ENCODE measurements around the gene MEGF9. TPM values are rescaled to one million over a fixed set of nuclear protein-coding genes. Genes with fewer than 3 reads are reported as not detected.

Gene MEGF9
- total and polyA plus RNA-seq, 2 donors (not counting 1 experiment from before 2014, with no cell fraction given) = 3.5 to 11.3 TPM

DNA sequence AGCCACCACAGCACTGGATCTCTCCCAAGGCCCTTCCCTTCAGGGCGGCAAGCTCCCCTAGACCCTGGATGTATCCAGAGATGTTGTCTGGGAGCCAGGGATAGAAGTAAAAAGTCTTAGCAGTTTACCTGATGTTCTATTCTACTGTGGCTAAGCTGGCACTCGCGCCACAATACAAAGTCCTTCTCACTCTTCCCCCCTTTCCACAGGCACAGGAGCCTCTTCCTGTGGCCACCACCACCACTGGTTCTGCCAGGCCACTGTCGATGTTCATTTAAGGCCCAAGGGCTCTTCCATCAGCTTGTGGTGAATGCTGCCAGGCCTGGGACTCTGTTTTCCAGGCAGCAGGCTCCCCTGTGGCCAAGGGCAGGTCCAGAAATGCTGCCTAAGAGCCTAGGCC is 33.7 kb downstream of the MEGF9 start:
- intact Hi-C loops (cut with micrococcal nuclease) = no loop called here
- Histone ChIP-seq H3K4me1 (ENCODE audit: control insufficient read depth in 2 of 2, insufficient read depth in 2 of 2, low read length in 2 of 2) (peaks cover 6 to 7% of the 10 kb centered on the region in 2 donors), H3K9ac (ENCODE audit: low read length) (no peak overlapping the region), H4K20me1 (ENCODE audit: control insufficient read depth, insufficient read depth, low read length, poor library complexity, severe bottlenecking) (peaks cover 3% of the 10 kb centered on the region), H3K9me3 (ENCODE audit: control extremely low read depth in 1 of 3, control insufficient read depth in 2 of 3, insufficient read depth in 1 of 3, low read length in 2 of 3) (no peaks in the 10 kb centered on the region), H3K4me2 (replicated peaks; ENCODE audit: low read depth, low read length, poor library complexity, severe bottlenecking) (no peak overlapping the region), H3K79me2 (ENCODE audit: control insufficient read depth, insufficient read depth, low read length) (peaks cover 14% of the 10 kb centered on the region), H3K27me3 (replicated peaks in 1 of 4; ENCODE audit: control extremely low read depth in 1 of 4, control insufficient read depth in 3 of 4, insufficient read depth in 4 of 4, low read length in 3 of 4) (no peaks in the 10 kb centered on the region), H3K36me3 (replicated peaks in 1 of 2; ENCODE audit: control extremely low read depth in 1 of 2, control insufficient read depth in 1 of 2, extremely low read depth in 1 of 2, insufficient read depth in 2 of 2, low read length in 1 of 2) (no peaks in the 10 kb centered on the region), H3K4me3 (ENCODE audit: control extremely low read depth in 1 of 5, extremely low read depth in 1 of 5, insufficient read depth in 1 of 5, low read depth in 2 of 5, low read length in 4 of 5) (no peak overlapping the region), H2AFZ (ENCODE audit: insufficient read depth, low read depth, low read length, poor library complexity, severe bottlenecking) (no peak overlapping the region), H3K27ac (ENCODE audit: low read length in 2 of 2) (no peak overlapping the region)
- Mint-ChIP-seq H3K4me3 (no peak overlapping the region), H3K4me1 (peaks cover 17% of the 10 kb centered on the region), H3K27me3 (no peaks in the 10 kb centered on the region), H3K9me3 (ENCODE audit: insufficient read depth) (no peaks in the 10 kb centered on the region), H3K27ac (no peak overlapping the region)
- ATAC-seq (ENCODE audit: low read depth) (no peak), DNase-seq (no peak)
- TF ChIP-seq, protein P1, sequence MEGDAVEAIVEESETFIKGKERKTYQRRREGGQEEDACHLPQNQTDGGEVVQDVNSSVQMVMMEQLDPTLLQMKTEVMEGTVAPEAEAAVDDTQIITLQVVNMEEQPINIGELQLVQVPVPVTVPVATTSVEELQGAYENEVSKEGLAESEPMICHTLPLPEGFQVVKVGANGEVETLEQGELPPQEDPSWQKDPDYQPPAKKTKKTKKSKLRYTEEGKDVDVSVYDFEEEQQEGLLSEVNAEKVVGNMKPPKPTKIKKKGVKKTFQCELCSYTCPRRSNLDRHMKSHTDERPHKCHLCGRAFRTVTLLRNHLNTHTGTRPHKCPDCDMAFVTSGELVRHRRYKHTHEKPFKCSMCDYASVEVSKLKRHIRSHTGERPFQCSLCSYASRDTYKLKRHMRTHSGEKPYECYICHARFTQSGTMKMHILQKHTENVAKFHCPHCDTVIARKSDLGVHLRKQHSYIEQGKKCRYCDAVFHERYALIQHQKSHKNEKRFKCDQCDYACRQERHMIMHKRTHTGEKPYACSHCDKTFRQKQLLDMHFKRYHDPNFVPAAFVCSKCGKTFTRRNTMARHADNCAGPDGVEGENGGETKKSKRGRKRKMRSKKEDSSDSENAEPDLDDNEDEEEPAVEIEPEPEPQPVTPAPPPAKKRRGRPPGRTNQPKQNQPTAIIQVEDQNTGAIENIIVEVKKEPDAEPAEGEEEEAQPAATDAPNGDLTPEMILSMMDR (IDR thresholded peaks at IDR 0.05) = no peak
- no peak for TF ChIP-seq EZH2 (IDR thresholded peaks at IDR 0.05; ENCODE audit: borderline replicate concordance, insufficient read depth, low read depth, low read length, poor library complexity, severe bottlenecking)
- ChIA-PET CTCF (no interaction called here), POLR2A (no interaction called here)
- 92% methylated on average over 3 of the region's 4 CpGs for WGBS (ENCODE audit: insufficient coverage)

DNA sequence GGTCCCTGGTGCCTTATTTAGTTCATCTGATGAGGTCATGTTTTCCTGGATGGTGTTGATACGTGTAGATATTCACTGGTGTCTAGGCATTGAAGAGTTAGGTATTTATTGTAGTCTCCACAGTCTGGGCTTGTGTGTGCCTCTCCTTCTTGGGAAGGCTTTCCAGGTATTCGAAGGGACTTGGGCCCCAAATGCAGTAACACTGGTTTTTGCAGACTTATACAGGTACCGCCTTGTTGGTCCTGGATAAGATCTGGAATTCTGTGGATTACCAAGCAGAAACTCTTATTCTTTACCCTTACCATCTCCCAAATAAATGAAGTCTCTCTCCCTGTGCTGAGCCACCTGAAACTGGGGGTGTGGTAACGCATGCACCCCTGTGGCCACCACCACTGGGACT is 34.1 kb downstream of the MEGF9 start:
- Histone ChIP-seq H3K27ac (ENCODE audit: low read length in 2 of 2) (no peak overlapping the region), H3K9ac (ENCODE audit: low read length) (no peak overlapping the region), H4K20me1 (ENCODE audit: control insufficient read depth, insufficient read depth, low read length, poor library complexity, severe bottlenecking) (peaks cover 3% of the 10 kb centered on the region), H3K36me3 (replicated peaks in 1 of 2; ENCODE audit: control extremely low read depth in 1 of 2, control insufficient read depth in 1 of 2, extremely low read depth in 1 of 2, insufficient read depth in 2 of 2, low read length in 1 of 2) (no peaks in the 10 kb centered on the region), H3K4me1 (ENCODE audit: control insufficient read depth in 2 of 2, insufficient read depth in 2 of 2, low read length in 2 of 2) (peaks cover 6 to 7% of the 10 kb centered on the region in 2 donors), H3K9me3 (ENCODE audit: control extremely low read depth in 1 of 3, control insufficient read depth in 2 of 3, insufficient read depth in 1 of 3, low read length in 2 of 3) (no peaks in the 10 kb centered on the region), H3K4me3 (ENCODE audit: control extremely low read depth in 1 of 5, extremely low read depth in 1 of 5, insufficient read depth in 1 of 5, low read depth in 2 of 5, low read length in 4 of 5) (no peak overlapping the region), H3K27me3 (replicated peaks in 1 of 4; ENCODE audit: control extremely low read depth in 1 of 4, control insufficient read depth in 3 of 4, insufficient read depth in 4 of 4, low read length in 3 of 4) (no peaks in the 10 kb centered on the region), H3K79me2 (ENCODE audit: control insufficient read depth, insufficient read depth, low read length) (peaks cover 14% of the 10 kb centered on the region), H2AFZ (ENCODE audit: insufficient read depth, low read depth, low read length, poor library complexity, severe bottlenecking) (no peak overlapping the region), H3K4me2 (replicated peaks; ENCODE audit: low read depth, low read length, poor library complexity, severe bottlenecking) (no peak overlapping the region)
- Mint-ChIP-seq H3K4me3 (no peak overlapping the region), H3K4me1 (peaks cover 17% of the 10 kb centered on the region), H3K27ac (no peak overlapping the region), H3K27me3 (no peaks in the 10 kb centered on the region), H3K9me3 (ENCODE audit: insufficient read depth) (no peaks in the 10 kb centered on the region)
- intact Hi-C loops (cut with micrococcal nuclease) = no loop called here
- TF ChIP-seq EZH2 (IDR thresholded peaks at IDR 0.05; ENCODE audit: borderline replicate concordance, insufficient read depth, low read depth, low read length, poor library complexity, severe bottlenecking) = no peak
- TF ChIP-seq, protein P1 (IDR thresholded peaks at IDR 0.05) = no peak
- CTCF ChIA-PET = no interaction called here
- POLR2A ChIA-PET = no interaction called here
- no peak for ATAC-seq (ENCODE audit: low read depth)
- DNase-seq = no peak
- WGBS (ENCODE audit: insufficient coverage) = 95% methylated on average over 3 of the region's 4 CpGs
